ENCODE measurements around the gene VASN.

Gene VASN

DNA sequence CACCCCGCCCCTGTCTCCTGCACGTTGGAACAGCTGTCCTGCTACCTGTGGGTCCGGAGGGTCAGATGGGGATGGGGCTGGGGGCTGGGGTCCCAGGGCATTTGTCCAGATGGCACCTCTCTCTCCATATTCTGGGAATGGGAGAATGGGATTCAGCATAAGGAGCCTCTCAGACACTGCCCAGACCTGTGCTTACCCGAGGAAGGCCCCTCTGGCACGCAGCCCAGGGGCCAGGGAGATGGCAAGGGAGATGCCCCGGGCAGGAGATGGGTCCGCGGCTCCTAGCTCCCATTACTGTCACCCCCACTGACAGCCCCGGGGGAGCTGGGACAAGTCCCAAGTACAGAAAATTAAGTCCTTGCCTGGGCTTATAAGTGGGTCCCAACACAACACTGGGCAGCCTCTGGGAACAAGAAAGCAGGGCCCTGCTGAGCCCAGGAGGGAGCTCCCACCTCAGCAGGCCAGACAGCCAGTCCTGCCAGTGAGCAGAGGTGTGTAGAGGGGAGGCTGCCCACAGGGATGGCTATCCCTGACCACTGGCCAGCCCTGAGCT lies 1.8 kb downstream of the VASN start:
- DNase-seq = no peak

DNA sequence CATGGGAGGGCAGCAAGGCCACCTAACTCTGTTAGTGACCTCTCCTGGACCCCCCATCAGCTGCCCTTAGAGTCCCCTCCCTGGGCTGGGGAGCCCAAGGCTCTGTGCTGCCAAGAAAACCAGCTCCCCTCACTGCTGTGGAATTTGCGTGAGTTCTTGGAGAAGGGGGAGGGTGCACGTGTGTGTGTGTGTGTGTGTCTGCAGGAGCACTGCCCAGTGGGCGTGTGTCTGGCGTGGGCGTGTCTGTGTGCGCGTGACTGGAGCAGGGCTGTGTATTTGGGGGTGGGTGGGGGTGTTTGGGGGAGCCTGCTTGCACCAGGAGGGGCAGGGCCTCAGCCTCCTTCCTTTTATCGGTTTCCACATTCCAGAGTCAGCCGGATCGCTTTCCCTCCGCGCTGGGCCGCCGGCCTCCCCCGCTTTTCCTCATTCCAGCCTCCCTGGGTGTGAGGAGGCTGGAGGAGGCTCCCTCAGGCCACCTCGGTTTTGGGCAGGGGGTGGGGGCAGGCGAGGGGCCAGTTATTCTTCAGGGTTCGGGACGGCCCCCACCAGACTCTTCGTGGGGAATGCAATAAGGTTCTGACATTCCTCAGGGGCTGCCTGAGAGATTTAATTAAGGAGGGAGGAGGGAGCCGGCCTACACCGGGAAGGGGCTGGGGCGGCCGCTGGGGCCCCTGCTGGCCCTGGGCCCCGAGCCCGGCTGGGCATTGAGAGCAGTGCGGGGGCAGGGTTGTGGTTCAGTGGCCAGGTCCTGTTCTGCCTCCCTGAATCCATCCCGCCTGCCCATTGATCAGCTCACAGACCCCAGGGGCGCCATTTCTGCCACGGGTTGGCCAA lies 2.5 kb downstream of the VASN start:
- no peak for DNase-seq

DNA sequence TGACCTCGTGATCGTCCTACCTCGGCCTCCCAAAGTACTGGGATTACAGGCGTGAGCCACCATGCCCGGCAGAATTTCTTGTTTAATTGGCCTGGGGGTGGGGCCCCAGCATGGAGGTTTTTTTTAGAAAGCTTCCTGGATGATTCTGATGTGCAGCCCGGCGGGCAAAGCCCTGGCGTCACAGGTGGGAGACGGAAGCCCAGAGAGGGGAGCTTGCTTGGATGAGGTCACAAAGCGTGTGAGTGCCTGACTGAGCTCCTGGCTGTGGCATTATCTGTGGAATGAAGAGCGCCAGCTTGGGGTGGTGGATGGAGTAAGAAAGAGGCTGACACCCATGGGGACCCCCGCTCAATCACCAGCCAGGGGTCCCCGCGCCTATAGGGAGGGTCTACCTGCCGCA lies 4.1 kb downstream of the VASN start:
- DNase-seq = no peak

DNA sequence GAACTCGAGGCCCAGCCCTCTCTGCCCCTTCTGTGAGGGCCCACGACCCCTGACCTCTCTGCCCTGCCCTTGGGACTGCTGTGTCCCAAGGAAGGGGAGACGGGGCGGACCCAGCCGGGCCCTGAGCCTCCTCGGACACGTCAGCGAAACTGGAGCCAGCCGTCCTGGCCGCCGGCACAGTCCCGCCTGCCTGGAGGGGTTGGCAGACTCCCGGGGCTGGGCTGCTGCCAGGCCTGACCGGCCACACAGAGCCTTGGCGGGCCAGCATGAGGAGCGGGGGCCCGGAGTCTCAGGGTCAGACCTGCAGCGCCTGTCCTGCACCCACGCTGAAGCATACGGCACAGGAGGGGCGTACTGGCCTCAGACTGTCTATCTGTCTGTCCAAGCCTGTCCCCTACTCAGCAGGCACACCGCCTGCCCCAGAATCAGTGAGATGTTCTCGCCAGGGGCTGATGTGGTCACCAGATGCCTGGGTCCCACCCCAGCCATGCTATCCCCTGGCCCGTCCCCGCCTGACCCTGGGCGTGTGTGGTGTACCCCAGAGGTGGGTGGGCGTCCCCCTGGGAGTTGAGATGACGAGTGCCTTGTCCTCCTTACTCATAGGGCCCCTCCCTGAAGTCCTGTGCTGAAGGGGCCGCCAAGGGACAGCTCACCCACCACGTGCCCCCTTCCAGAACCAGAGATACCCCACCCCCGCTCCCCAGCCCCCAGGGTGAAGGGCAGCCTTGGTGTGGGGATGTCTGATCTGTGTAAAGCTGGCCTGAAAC lies 4.7 kb downstream of the VASN start:
- DNase-seq = no peak

DNA sequence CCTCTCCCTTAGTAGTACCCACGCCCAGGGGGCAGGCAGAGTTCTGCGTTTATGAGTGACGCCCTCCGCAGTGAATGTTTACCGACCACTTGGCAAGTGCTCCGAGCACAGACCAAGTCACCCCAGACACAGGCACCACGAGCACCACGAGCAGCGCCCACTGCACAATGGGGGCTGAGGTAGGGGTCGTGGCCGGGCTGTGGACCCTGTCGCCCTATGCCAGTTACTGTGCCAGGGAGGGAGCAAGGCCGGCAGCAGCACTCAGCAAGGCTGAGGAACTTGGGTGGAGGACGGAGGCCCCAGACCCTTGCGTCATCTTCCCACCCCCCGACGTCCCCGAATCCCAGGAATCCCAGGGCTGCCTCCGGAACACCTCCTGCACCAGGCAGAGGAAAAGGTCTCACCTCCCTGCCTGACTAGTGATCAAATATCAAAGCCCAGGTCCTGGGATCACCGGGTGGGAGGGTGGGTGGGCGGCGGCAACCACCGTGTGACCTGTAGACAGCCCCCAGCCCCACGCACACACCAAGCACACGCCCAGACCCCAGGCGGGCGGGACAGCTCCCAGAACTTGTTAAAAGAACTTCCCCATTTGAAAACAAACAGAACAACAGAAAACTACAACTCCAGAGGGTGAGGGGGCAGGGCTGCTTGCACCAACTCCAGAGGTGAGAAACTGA lies 5.4 kb downstream of the VASN start:
- DNase-seq = no peak

DNA sequence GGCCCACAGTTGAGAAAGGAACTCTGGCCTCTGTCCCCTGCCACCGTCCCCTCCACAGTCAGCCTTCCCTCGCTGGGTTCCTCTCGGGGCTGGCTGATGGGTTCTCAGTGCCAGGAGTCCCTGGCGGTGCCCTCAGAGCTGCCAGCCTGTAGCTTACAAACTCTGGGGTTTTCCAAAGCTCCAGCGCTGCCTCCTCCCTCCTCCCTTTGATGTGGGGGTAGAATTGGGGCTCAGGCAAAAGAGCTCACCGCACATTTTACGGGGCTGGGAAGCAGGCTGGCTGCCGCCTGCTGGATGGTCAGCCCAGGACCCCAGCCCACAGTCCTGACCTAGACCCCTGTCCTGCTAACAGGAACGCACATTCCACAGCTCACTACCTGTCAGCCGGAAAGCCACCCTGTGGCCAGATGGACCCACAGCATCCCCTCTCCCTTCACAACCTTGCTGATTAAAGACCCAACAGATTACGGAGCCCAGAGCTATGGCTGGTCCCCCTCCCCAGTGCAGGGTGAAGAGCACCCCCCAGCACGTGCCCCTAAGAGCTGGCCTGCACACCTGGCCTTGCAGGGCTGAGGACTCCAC lies 6.0 kb downstream of the VASN start:
- no peak for DNase-seq

DNA sequence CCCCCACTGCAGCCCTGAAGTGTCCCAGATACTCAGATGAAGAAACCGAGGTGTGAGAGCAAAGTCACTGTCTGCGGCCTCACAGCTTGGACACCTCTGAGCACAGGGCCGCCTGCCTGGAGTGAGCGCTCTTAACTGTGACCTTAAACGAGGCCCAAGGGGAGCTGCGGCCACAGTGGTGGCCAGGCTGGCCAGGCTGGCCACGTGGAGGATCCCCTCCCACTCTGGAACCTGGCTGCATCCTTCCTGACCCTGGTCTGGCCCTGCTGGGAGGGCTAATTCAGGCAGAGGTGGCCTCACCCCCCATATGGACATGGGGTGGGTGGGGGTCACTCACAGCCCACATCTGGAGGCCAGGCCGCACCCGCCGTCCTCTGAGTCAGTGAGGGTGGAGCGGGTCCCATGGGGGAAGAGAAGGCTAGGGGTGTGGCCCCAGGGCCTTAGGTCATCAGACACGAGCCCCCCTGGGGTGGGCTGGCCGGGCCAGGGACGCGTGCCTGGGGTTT lies 6.6 kb downstream of the VASN start:
- no peak for DNase-seq

DNA sequence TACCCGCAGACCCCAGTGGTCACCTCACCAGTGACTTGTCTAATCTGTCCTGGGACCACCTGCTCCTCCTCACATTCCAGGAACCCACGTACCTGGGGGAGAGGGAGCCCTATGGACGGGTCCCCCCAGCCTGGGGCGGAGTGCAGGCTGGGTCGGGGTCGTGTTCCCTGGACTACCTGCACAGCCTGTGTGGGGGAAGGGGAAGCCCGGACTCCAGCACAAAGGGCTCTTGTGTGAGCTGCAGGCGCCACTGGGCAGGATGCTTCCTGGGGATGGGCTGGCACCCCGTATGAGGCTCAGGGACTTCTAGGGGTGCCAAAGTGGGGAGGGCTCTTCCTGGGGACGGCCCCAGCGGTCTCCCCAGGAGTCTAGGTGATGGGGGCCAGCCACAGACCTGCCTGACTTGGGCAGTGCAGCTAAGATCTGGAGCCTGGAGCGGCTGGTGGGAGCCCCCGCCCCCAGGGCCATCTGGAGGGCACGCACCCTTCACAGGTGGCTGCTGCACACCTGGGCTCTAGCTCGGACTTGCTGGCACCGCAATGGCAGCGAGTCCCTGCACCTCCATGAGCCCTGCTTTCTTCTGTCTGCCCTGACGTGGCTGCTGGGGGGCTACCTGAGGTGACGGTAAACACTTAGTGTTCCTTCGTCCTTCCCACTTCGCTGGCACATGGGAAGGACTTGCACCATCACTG lies 7.5 kb downstream of the VASN start:
- DNase-seq = no peak

DNA sequence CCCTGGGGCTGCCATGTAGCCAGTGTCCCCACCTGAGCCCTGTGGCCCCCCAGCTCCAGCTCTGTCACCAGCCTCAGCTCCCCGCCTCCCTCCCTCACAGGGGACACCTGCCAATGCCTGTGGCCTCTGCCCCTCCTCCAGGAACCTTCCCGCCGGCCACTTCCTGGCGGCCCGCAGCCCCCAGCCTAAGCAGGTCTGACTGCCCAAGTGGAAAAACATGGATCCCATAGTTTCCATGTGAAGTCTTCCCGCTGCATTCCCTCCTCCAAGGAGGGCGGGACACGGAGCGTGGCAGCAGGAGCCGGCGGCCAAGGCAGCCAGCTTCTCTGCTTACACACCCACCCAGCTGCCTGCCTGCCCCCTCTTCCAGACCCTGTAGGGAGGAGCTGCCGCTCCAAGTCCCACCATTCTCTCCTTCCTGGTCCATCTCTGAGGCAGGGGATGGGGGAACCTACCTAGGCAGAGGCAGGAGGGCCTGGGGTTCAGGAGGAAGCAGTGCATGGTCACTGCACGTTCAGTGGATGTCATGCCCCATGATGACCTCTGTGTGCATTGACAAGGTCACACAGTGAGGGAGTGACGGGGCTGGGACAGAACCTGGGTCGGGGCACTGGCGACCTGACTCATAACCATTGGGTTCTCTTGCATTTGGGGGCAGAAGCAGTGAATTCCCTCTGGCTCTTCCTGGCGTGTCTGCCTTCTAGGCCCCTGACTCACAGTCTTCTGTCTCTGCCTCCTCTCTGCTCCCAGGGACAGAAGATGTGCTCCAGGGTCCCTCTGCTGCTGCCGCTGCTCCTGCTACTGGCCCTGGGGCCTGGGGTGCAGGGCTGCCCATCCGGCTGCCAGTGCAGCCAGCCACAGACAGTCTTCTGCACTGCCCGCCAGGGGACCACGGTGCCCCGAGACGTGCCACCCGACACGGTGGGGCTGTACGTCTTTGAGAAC lies 8.7 kb downstream of the VASN start:
- no peak for DNase-seq

DNA sequence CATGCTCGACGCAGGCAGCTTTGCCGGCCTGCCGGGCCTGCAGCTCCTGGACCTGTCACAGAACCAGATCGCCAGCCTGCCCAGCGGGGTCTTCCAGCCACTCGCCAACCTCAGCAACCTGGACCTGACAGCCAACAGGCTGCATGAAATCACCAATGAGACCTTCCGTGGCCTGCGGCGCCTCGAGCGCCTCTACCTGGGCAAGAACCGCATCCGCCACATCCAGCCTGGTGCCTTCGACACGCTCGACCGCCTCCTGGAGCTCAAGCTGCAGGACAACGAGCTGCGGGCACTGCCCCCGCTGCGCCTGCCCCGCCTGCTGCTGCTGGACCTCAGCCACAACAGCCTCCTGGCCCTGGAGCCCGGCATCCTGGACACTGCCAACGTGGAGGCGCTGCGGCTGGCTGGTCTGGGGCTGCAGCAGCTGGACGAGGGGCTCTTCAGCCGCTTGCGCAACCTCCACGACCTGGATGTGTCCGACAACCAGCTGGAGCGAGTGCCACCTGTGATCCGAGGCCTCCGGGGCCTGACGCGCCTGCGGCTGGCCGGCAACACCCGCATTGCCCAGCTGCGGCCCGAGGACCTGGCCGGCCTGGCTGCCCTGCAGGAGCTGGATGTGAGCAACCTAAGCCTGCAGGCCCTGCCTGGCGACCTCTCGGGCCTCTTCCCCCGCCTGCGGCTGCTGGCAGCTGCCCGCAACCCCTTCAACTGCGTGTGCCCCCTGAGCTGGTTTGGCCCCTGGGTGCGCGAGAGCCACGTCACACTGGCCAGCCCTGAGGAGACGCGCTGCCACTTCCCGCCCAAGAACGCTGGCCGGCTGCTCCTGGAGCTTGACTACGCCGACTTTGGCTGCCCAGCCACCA lies 9.7 kb downstream of the VASN start:
- DNase-seq = no peak

DNA sequence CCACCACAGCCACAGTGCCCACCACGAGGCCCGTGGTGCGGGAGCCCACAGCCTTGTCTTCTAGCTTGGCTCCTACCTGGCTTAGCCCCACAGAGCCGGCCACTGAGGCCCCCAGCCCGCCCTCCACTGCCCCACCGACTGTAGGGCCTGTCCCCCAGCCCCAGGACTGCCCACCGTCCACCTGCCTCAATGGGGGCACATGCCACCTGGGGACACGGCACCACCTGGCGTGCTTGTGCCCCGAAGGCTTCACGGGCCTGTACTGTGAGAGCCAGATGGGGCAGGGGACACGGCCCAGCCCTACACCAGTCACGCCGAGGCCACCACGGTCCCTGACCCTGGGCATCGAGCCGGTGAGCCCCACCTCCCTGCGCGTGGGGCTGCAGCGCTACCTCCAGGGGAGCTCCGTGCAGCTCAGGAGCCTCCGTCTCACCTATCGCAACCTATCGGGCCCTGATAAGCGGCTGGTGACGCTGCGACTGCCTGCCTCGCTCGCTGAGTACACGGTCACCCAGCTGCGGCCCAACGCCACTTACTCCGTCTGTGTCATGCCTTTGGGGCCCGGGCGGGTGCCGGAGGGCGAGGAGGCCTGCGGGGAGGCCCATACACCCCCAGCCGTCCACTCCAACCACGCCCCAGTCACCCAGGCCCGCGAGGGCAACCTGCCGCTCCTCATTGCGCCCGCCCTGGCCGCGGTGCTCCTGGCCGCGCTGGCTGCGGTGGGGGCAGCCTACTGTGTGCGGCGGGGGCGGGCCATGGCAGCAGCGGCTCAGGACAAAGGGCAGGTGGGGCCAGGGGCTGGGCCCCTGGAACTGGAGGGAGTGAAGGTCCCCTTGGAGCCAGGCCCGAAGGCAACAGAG lies 10.5 kb downstream of the VASN start:
- no peak for DNase-seq

DNA sequence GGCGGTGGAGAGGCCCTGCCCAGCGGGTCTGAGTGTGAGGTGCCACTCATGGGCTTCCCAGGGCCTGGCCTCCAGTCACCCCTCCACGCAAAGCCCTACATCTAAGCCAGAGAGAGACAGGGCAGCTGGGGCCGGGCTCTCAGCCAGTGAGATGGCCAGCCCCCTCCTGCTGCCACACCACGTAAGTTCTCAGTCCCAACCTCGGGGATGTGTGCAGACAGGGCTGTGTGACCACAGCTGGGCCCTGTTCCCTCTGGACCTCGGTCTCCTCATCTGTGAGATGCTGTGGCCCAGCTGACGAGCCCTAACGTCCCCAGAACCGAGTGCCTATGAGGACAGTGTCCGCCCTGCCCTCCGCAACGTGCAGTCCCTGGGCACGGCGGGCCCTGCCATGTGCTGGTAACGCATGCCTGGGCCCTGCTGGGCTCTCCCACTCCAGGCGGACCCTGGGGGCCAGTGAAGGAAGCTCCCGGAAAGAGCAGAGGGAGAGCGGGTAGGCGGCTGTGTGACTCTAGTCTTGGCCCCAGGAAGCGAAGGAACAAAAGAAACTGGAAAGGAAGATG lies 11.2 kb downstream of the VASN start:
- no peak for DNase-seq

DNA sequence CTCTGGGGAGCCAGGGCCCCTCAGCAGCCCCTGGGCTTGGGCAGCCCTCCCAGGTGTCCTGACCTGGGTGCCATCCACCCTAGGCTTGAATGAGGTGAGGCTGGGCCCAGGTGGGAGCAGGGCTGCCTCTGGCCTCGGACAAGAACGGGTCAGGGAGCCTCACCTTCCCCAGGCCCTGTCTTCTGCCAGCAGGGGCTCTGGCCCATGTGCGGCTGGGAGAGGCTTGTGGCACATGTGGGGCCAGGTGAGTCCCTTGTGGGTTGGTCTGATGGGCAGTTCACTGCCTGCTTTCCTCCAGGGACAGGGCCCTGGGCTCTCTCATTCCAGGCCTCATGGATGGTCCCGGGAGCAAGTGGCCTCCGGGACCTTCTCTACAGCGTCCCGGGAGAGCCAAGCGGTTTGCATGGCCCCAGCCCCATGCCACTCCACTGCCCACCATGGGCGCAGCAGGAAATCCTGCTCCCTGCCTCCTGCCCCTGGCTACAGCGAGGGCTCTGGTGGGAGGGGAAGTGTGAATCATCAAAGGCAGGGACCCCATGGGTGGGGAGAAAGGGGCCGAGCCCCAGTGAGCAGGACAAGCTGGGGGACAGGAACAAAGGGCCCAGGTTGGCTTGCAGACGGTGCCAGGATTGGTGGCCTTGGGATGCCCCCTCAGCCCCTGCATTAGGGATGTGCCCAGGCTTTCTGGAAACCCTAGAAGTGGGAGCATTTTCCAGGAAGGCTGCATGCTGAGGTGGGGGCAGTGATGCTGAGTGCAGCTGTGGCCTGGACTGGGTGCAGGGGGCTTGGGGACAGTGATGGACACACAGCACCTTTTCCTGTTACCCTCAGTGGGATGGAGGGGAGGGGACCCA lies 12.2 kb downstream of the VASN start:
- DNase-seq = no peak

DNA sequence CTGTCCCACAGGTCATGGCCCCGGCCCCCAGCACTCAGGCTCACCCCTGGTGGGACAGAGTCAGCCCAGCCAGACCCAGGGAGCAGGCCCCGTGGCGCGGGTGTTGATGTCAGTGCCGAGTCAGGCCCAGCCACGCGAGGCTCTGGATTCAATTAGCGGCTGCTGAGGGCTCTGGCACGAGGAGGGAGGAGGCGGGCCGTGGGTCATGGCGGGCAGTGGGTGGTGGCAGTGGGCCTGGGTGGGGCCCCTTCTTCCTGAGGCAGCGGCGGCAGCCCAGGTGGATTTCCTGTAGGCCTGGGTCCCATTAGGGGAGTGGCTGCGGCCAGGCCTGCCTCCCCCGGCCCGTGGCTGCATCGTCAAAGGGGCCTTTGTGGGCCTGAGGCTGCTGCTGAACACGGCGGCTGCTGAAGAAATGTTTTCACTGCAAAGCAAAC lies 12.9 kb downstream of the VASN start:
- DNase-seq = no peak

DNA sequence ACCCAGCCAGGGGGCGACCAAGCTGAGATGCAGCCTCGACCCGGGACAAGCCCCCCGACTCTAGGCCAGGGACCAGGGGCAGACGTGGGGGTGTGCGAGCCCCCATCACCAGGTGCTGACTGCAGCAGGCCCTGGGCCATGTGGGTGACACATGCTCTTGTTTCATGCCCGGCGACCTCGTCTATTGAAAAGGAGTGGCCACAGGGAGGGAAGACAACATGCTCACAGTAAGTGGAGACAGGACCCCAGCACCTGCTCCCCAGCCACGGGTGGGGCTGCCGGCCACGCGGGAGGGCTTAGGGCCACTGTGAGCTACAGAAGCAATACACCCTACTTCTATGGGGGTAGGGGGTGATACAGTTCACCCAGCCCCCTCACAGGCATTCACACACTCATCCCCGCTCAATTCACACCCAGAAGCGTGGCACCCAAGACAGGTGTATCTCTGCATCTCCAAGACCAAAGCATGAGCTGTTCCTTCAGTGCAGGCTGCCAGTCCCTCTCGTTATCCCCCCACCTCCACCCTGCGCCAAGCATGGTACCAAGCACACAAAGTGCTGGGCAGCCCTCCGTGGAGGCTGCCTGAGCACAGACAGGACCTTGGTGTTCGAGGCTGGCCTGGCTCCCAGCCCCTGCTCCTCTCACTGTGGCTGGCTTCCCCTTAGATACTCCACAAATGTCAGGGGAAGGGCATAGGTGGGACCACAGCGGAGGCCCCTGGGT lies 13.6 kb downstream of the VASN start:
- DNase-seq = no peak

DNA sequence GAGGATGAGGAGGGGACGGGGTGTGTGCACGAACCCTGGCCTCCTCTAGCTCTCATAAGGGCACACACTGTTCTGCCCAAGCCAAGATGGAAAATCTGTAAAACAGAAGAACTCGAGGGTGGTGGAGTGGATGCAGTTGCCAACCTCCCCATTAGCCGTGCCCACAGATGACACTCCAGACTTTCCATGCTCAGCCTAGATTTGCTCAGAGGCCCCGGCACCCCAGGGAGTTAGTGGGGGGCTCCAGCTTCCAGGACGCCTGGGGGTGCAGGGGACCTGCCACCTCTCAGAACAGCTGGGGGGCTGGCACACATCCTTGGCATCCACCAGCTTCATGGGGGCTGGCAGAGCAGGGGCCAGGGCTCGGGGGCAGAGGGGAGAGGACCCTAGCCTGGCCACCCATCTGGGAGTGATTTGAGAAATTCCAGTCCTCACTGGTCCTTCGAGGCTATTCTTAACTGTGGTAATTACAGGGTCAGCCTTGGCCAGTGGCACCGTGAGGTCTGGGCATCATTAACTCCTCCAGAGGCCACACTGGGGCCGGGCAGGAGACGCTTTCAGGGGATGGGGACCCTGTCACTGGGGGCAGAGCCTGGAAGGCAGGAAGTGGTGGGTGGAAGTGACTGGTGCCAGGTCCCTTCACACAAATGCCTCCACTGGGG lies 14.3 kb downstream of the VASN start:
- no peak for DNase-seq

Data from SW 1271 (cell line).